GM12878 (cell line): ENCODE measurements around the gene CS. TPM values are rescaled to one million over a fixed set of nuclear protein-coding genes. Genes with fewer than 3 reads are reported as not detected.

ENCODE experiments used
- DPF2 ChIP-seq: fragments of 450-650 bp; IDR thresholded peaks from 2 replicates; pipeline ENCODE4 v1.6.1; 2017; ENCODE audit warnings: mild to moderate bottlenecking
- NR2C1 ChIP-seq: fragments of 450-650 bp; IDR thresholded peaks from 2 replicates; pipeline ENCODE4 v1.6.1; 2017; ENCODE audit warnings: antibody characterized with exemption, mild to moderate bottlenecking, moderate library complexity
- PAX5 ChIP-seq: IDR thresholded peaks from 2 replicates; pipeline ENCODE4 v1.6.1; 2011; ENCODE audit warnings: low read depth, low read length, borderline replicate concordance
- POLR2A ChIP-seq: IDR thresholded peaks from 2 replicates; pipeline ENCODE4 v1.6.1; 2011; ENCODE audit warnings: low read depth, mild to moderate bottlenecking, low read length
- POLR2AphosphoS2 ChIP-seq: IDR thresholded peaks from 2 replicates; pipeline ENCODE4 v1.6.1; 2011; ENCODE audit warnings: low read depth, mild to moderate bottlenecking, low read length, improper control_type of control experiment, moderate library complexity
- TAF1 ChIP-seq: IDR thresholded peaks from 2 replicates; pipeline ENCODE4 v1.6.1; 2011; ENCODE audit warnings: mild to moderate bottlenecking, low read depth, low read length, borderline replicate concordance
- TCF7 ChIP-seq: IDR thresholded peaks from 2 replicates; pipeline ENCODE4 v1.6.1; 2014; ENCODE audit warnings: antibody characterized with exemption, borderline replicate concordance
- ZBTB4 ChIP-seq: fragments of 450-650 bp; formaldehyde crosslinking; IDR thresholded peaks from 2 replicates; pipeline ENCODE4 v1.4.0; 2022; ENCODE audit warnings: mild to moderate bottlenecking, moderate library complexity
- polyA plus RNA-seq, 11 experiments: library from polyadenylated mRNA; depleted of rRNA in 4 of 11; unstranded in 6 of 11; stranded (reverse) in 5 of 11; fragments of >200 nt; fragmentation: Nextera tagmentation in 4 of 11; fragmentation: Illumina TruSeq in 1 of 11; extraction: Ambion mirVana in 4 of 11; extraction: Trizol in 1 of 11; gene quantifications; 1 replicate in 1 of 11; 2 replicates in 10 of 11; pipeline versions ENCODE4 v1.2.1 to v1.2.3, GENCODE V29; 2011 to 2016; ENCODE audit warnings: inconsistent platforms in 2 of 11, missing spikeins in 2 of 11, low read depth in 1 of 11
- total RNA-seq, 4 experiments: library from RNA; depleted of rRNA in 3 of 4; stranded (reverse); fragments of >200 nt in 3 of 4; fragmentation: Illumina TruSeq in 1 of 4; extraction: Trizol in 1 of 4; gene quantifications; 2 replicates each; pipeline versions ENCODE4 v1.2.1 to v1.2.3, GENCODE V29; 2013 to 2021
- TF ChIP-seq, protein P1 (sequence below): IDR thresholded peaks from 2 replicates; pipeline ENCODE4 v1.6.1; 2012; ENCODE audit warnings: mild to moderate bottlenecking, low read depth, low read length
- TF ChIP-seq, protein P2 (sequence below): fragments of 450-650 bp; IDR thresholded peaks from 2 replicates; pipeline ENCODE4 v1.6.1; 2017; ENCODE audit warnings: mild to moderate bottlenecking

CS gene
- total and polyA plus RNA-seq, 10 of the 15 experiments (the other 5 are each of a cell fraction or from before 2014, with no cell fraction given): 64.9 to 276 (median 139) TPM

GRCh38 chr12:56231184-56231582 lies 68.9 kb downstream of the CS start (continued):
- TF ChIP-seq, protein P1, sequence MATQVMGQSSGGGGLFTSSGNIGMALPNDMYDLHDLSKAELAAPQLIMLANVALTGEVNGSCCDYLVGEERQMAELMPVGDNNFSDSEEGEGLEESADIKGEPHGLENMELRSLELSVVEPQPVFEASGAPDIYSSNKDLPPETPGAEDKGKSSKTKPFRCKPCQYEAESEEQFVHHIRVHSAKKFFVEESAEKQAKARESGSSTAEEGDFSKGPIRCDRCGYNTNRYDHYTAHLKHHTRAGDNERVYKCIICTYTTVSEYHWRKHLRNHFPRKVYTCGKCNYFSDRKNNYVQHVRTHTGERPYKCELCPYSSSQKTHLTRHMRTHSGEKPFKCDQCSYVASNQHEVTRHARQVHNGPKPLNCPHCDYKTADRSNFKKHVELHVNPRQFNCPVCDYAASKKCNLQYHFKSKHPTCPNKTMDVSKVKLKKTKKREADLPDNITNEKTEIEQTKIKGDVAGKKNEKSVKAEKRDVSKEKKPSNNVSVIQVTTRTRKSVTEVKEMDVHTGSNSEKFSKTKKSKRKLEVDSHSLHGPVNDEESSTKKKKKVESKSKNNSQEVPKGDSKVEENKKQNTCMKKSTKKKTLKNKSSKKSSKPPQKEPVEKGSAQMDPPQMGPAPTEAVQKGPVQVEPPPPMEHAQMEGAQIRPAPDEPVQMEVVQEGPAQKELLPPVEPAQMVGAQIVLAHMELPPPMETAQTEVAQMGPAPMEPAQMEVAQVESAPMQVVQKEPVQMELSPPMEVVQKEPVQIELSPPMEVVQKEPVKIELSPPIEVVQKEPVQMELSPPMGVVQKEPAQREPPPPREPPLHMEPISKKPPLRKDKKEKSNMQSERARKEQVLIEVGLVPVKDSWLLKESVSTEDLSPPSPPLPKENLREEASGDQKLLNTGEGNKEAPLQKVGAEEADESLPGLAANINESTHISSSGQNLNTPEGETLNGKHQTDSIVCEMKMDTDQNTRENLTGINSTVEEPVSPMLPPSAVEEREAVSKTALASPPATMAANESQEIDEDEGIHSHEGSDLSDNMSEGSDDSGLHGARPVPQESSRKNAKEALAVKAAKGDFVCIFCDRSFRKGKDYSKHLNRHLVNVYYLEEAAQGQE: no peak
- TF ChIP-seq NR2C1 (no peak), ZBTB4 (CRISPR knock-in tag) (no peak), POLR2AphosphoS2 (no peak), TAF1 (no peak), POLR2A (no peak), PAX5 (no peak), TCF7 (no peak), DPF2 (no peak)
- TF ChIP-seq, protein P2, sequence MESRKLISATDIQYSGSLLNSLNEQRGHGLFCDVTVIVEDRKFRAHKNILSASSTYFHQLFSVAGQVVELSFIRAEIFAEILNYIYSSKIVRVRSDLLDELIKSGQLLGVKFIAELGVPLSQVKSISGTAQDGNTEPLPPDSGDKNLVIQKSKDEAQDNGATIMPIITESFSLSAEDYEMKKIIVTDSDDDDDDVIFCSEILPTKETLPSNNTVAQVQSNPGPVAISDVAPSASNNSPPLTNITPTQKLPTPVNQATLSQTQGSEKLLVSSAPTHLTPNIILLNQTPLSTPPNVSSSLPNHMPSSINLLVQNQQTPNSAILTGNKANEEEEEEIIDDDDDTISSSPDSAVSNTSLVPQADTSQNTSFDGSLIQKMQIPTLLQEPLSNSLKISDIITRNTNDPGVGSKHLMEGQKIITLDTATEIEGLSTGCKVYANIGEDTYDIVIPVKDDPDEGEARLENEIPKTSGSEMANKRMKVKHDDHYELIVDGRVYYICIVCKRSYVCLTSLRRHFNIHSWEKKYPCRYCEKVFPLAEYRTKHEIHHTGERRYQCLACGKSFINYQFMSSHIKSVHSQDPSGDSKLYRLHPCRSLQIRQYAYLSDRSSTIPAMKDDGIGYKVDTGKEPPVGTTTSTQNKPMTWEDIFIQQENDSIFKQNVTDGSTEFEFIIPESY: no peak
